AG09309 (cell line): ENCODE results near the gene XIRP2.
"Not testable (repeated sequence)": the region's sequence is repeated elsewhere in the genome, so short reads cannot be mapped to it uniquely, and the experiment has no call there.

Experiments
- DNase-seq: peaks from one replicate; pipeline ENCODE4 v3.0.0-alpha.2; 2010; ENCODE audit warnings: low read depth
- H3K4me3 ChIP-seq: 2 replicates; pipeline ENCODE4 v1.5.1; 2011; ENCODE audit warnings: mild to moderate bottlenecking, low read depth, low read length, moderate library complexity; ENCODE audit not compliant: control insufficient read depth
- TF ChIP-seq, protein P1 (sequence below): IDR thresholded peaks from 2 replicates; pipeline ENCODE4 v1.5.1; 2011; ENCODE audit warnings: mild to moderate bottlenecking, low read depth, low read length, inconsistent platforms; ENCODE audit not compliant: insufficient read depth, control insufficient read depth; ENCODE audit errors: missing control alignments

Gene XIRP2

DNA sequence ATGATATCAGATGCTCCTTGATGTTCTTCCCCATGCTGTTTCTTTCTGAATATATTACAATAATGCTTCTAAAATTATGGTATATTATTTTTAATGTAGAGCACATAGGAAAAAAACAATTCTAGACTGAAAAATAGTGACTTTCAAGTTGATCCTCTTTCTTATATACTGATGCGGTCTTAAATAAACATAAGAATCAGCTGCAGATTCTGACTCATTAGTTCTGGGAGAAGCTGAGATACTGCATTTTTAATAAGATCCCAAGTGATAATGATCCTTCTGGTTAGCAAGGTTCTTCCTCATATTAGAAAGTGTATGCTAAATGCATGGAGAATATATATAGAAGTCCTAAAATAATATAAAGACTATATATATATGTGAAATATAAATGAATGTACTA, 124.9 kb downstream of the XIRP2 start:
- TF ChIP-seq, protein P1, sequence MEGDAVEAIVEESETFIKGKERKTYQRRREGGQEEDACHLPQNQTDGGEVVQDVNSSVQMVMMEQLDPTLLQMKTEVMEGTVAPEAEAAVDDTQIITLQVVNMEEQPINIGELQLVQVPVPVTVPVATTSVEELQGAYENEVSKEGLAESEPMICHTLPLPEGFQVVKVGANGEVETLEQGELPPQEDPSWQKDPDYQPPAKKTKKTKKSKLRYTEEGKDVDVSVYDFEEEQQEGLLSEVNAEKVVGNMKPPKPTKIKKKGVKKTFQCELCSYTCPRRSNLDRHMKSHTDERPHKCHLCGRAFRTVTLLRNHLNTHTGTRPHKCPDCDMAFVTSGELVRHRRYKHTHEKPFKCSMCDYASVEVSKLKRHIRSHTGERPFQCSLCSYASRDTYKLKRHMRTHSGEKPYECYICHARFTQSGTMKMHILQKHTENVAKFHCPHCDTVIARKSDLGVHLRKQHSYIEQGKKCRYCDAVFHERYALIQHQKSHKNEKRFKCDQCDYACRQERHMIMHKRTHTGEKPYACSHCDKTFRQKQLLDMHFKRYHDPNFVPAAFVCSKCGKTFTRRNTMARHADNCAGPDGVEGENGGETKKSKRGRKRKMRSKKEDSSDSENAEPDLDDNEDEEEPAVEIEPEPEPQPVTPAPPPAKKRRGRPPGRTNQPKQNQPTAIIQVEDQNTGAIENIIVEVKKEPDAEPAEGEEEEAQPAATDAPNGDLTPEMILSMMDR: no peak
- DNase-seq: no peak

DNA sequence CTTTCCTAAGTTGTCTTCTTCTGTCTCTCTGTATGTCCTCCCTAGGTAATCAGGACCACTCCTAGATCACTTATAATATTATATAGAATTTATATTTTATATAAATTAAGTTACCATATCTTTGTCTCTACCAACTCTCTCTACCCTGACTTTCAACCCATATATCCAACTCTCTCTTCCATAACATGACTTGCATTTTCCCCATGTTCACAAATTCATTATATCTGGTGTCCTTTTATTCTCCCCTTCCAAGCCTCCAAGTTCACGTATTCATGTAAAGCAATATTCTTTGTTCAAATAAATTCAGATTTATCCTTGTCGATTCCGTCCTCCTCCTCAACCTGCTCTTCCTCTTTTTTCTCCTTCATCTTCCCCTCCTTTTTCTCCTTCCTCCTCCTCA, 127.5 kb downstream of the XIRP2 start:
- no peak overlapping the region for H3K4me3 ChIP-seq
- TF ChIP-seq, protein P1: no peak
- DNase-seq: no peak

More for the DNA sequence above, 124.9 kb downstream of the XIRP2 start:
- no peak overlapping the region for H3K4me3 ChIP-seq

DNA sequence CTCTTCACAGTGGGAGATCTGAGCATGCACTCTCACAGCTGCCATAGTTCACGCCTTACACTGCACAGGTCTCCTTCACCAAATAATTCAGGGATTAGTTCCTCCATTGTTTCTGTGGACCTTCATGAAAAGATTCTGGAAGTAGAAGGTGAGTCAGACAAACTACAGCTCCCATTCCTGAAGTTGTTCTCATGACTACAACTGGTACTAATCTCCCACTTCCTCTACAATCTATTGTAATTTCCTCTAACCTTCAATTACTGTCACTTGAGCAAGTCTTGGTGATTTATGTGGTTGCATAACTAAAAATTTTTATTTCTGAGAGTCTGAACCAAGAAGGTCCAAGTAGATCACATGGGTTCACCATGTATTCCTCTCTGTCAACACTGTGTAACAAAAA, 128.7 kb downstream of the XIRP2 start:
- TF ChIP-seq, protein P1: no peak
- no peak for DNase-seq
- no peak overlapping the region for H3K4me3 ChIP-seq

DNA sequence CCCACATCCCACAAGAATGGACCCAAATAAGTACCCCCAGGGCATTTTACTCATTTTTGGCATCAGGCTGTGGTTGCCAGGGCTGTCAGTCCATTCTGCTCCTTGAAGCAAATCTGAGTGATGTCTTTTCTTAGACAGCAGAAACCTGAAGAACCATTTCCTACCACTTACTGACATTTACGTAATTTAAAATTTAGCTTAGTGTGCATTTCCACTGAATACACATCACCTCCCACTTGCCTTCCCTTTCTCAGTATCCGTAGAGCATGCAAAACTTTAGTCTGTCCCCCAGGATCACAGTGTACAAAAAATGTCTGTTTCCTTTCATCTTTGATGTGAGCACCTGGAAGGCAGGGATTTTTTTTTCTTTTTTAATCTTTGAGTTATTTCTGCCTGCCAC, 130.3 kb downstream of the XIRP2 start:
- no peak for DNase-seq
- TF ChIP-seq, protein P1: no peak
- no peak overlapping the region for H3K4me3 ChIP-seq

DNA sequence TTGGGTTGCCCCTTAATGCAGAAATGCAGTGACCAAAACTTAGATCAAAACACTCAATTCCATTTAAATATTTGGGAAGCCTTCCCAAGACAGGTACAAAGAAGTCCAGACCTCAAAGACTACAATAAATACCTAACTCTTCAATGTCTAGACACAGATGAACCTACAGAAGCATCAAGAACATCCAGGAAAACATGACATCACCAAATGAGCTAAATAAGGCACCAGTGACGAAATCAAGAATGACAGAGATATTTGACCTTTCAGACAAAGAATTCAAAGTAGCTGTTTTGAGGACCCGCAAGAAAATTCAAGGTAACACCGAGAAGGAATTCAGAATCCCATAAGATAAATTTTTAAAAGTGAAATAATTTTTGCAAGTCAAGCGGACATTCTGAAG, 140.2 kb downstream of the XIRP2 start:
- no peak overlapping the region for H3K4me3 ChIP-seq
- DNase-seq: no peak
- TF ChIP-seq, protein P1: no peak

DNA sequence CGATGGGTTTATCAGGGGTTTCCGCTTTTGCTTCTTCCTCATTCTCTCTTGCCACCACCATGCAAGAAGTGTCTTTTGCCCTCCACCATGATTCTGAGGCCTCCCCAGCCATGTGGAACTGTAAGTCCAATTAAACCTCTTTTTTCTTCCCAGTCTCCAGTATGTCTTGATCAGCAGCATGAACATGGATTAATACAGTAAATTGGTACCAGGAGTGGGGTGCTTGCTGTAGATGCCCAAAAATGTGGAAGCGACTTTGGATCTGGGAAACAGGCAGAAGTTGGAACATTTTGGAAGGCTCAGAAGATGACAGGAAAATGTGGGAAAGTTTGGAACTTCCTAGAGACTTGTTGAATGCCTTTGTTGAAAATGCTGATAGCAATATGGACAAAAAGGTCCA, 146.7 kb downstream of the XIRP2 start:
- not testable (repeated sequence) for DNase-seq, H3K4me3 ChIP-seq

DNA sequence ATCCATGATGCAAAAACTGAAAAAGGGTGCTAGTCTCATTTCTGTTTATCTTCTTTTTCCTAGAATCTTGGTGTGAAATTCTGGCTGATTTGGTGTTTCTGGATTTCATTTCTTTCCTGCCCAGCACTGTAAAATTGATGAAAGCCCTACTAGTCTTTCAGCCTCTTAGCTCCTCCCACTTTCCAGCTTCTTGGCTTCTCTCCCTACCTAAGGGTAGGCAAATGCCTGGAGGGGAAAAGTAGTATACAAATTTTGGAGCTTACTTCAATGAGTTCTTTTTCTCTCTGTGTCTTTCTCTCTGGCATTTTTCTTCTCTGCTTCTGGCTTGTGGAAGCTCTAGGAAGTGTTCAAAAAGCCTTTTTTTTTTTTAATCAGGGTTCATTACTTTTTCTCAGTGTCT, 160.5 kb downstream of the XIRP2 start:
- DNase-seq: no peak
- TF ChIP-seq, protein P1: no peak
- no peak overlapping the region for H3K4me3 ChIP-seq
